Measurements from ENCODE around the gene MMEL1.

DNA sequence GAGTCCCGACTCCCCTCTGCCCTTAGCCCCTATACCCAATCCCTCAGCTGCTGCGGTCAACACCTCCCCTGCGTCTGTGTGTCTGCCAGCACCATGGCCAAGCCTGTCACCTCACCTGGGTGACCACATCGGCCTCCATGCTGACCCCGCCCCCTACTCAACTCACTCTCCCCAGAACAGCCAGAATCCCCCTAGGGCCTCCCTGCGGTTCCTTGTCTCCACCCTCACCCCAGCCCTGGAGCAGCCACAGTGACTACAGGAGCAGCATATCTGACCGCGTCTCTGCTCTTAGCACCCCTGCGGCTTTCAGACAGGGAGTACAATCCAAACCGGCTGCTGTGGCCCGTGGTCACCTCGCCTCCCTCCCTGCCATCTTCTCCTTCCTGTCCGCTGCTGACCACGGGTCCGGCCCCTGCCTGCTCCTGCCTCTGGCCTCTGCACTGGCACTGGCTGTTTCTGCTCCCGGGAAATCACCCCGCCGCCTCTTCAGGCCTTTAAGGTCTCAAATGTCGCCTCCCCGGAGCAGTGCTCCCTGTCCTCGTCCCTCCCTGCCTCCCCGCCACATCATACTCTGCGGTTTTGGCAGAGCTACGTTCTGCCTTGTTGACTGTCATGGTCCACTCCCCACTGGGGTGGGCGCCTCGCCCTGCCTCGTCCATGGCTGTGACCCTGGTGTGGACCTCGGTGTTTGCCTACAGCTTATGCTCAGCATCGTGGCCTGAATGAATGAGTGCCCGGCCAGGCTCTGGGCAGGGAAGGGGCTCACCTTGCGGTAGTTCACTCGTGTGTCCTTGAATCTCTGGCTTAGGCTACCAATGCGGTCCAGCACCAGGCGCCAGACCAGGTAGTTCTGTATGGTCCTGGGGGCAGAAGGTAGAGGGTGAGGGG, 35.1 kb downstream of the MMEL1 start:
- no peak for TF ChIP-seq CTCF (conservative IDR thresholded peaks at IDR 0.05)
- TF ChIP-seq EZH2 (IDR thresholded peaks at IDR 0.05; ENCODE audit: low read depth): no peak

Measured in PC-9 (cell line).